GM23338 (cell line): ENCODE results near the gene GTF3C1. TPM values are rescaled to one million over a fixed set of nuclear protein-coding genes. Genes with fewer than 3 reads are reported as not detected.

ENCODE experiments used
- ATAC-seq: fragments of 200-7000 bp; cut with Tn5 transposase; 3 replicates; pipeline ENCODE4 v1.9.1; 2020
- DNase-seq: peaks from one replicate; pipeline ENCODE4 v3.0.0-alpha.2; 2015; ENCODE audit warnings: low spot score
- H2AFZ ChIP-seq: fragments of 200-600 bp; sonication (generic); 2 replicates; pipeline ENCODE4 v1.8.0; 2016; ENCODE audit warnings: antibody characterized with exemption, mild to moderate bottlenecking, moderate library complexity
- H3F3A ChIP-seq: fragments of 200-600 bp; sonication (generic); replicated peaks from 2 replicates; pipeline ENCODE4 v1.8.0; 2017; ENCODE audit warnings: antibody characterized with exemption, mixed run types, low read depth
- H3K27ac ChIP-seq: fragments of 200-600 bp; sonication (generic); 2 replicates; pipeline ENCODE4 v1.6.1; 2016; ENCODE audit warnings: low read depth
- H3K27me3 ChIP-seq: fragments of 200-600 bp; sonication (generic); 2 replicates; pipeline ENCODE4 v1.8.0; 2016; ENCODE audit warnings: mild to moderate bottlenecking, mixed run types, moderate library complexity; ENCODE audit not compliant: insufficient read depth
- H3K36me3 ChIP-seq: fragments of 200-600 bp; sonication (generic); 2 replicates; pipeline ENCODE4 v1.8.0; 2016; ENCODE audit warnings: mild to moderate bottlenecking; ENCODE audit not compliant: insufficient read depth
- H3K4me1 ChIP-seq: fragments of 200-600 bp; sonication (generic); 2 replicates; pipeline ENCODE4 v1.8.0; 2016; ENCODE audit warnings: mild to moderate bottlenecking, moderate library complexity; ENCODE audit not compliant: insufficient read depth
- H3K4me2 ChIP-seq: fragments of 200-600 bp; sonication (generic); 2 replicates; pipeline ENCODE4 v1.7.1; 2017; ENCODE audit warnings: mixed run types
- H3K4me3 ChIP-seq: fragments of 200-600 bp; sonication (generic); 2 replicates; pipeline ENCODE4 v1.6.1; 2016; ENCODE audit warnings: mixed run types
- H3K79me2 ChIP-seq: fragments of 200-600 bp; sonication (generic); replicated peaks from 2 replicates; pipeline ENCODE4 v1.8.0; 2017; ENCODE audit warnings: mild to moderate bottlenecking; ENCODE audit not compliant: insufficient read depth
- H3K9me2 ChIP-seq: fragments of 200-600 bp; sonication (generic); 2 replicates; pipeline ENCODE4 v1.8.0; 2017; ENCODE audit not compliant: insufficient read depth
- H4K20me1 ChIP-seq: fragments of 200-600 bp; sonication (generic); replicated peaks from 2 replicates; pipeline ENCODE4 v1.8.0; 2017; ENCODE audit warnings: mild to moderate bottlenecking; ENCODE audit not compliant: insufficient read depth
- H3K27ac Mint-ChIP-seq: 2 replicates; pipeline ENCODE4 v1.8.0; 2020; ENCODE audit warnings: inconsistent platforms, mild to moderate bottlenecking, moderate library complexity, mixed read lengths
- H3K27me3 Mint-ChIP-seq: 3 replicates; pipeline ENCODE4 v1.8.0; 2022; ENCODE audit warnings: low read depth, mild to moderate bottlenecking, moderate library complexity, mixed read lengths, inconsistent platforms; ENCODE audit not compliant: insufficient read depth, poor library complexity
- H3K36me3 Mint-ChIP-seq: 3 replicates; pipeline ENCODE4 v1.8.0; 2021; ENCODE audit warnings: low read depth, mild to moderate bottlenecking, inconsistent platforms, moderate library complexity, mixed read lengths
- H3K4me1 Mint-ChIP-seq: 3 replicates; pipeline ENCODE4 v1.8.0; 2020; ENCODE audit warnings: mild to moderate bottlenecking, inconsistent platforms, mixed read lengths
- H3K4me3 Mint-ChIP-seq: 3 replicates; pipeline ENCODE4 v1.8.0; 2021; ENCODE audit warnings: moderate library complexity, mild to moderate bottlenecking, inconsistent platforms, mixed read lengths
- H3K9me3 Mint-ChIP-seq: 3 replicates; pipeline ENCODE4 v1.8.0; 2020; ENCODE audit warnings: moderate library complexity, mild to moderate bottlenecking, inconsistent platforms, mixed read lengths
- CREB1 ChIP-seq: fragments of 250-450 bp; sonication (Bioruptor Pico); IDR thresholded peaks from 2 replicates; pipeline ENCODE4 v1.5.0; 2020; ENCODE audit warnings: low read depth, mild to moderate bottlenecking, moderate library complexity
- EZH2 ChIP-seq: fragments of 200-600 bp; sonication (generic); IDR thresholded peaks from one replicate; pipeline ENCODE4 v1.8.0; 2017; ENCODE audit warnings: antibody characterized with exemption, mild to moderate bottlenecking, low read depth; ENCODE audit not compliant: unreplicated experiment
- EZH2phosphoT487 ChIP-seq: fragments of 200-600 bp; sonication (generic); IDR thresholded peaks from one replicate; pipeline ENCODE4 v1.8.1; 2018; ENCODE audit warnings: antibody characterized with exemption; ENCODE audit not compliant: unreplicated experiment
- JUNB ChIP-seq: IDR thresholded peaks from one replicate; pipeline ENCODE4 v1.6.1; 2016; ENCODE audit warnings: antibody characterized with exemption; ENCODE audit not compliant: unreplicated experiment
- NANOG ChIP-seq: IDR thresholded peaks from 2 replicates; pipeline ENCODE4 v1.6.1; 2016; ENCODE audit warnings: antibody characterized with exemption, borderline replicate concordance
- POLR2AphosphoS5 ChIP-seq: IDR thresholded peaks from 2 replicates; pipeline ENCODE4 v1.6.1; 2016; ENCODE audit warnings: antibody characterized with exemption, low read depth
- STAT1 ChIP-seq: IDR thresholded peaks from one replicate; pipeline ENCODE4 v1.6.1; 2016; ENCODE audit warnings: antibody characterized with exemption; ENCODE audit not compliant: unreplicated experiment
- ZNF114 ChIP-seq: fragments of 250-450 bp; sonication (Bioruptor Pico); IDR thresholded peaks from 2 replicates; pipeline ENCODE4 v1.5.0; 2020; ENCODE audit warnings: mild to moderate bottlenecking, moderate library complexity
- ZNF331 ChIP-seq: fragments of 250-450 bp; sonication (Bioruptor Pico); IDR thresholded peaks from 2 replicates; pipeline ENCODE4 v1.5.0; 2020; ENCODE audit warnings: low read depth, mild to moderate bottlenecking, moderate library complexity
- polyA plus RNA-seq: library from polyadenylated mRNA; unstranded; fragments of >200 nt; fragmentation: Nextera tagmentation; extraction: Ambion mirVana; gene quantifications from 2 replicates; pipeline ENCODE4 v1.2.1, GENCODE V29; 2016
- total RNA-seq: library from RNA; depleted of rRNA; stranded (reverse); fragments of >200 nt; shearing (Covaris generic); gene quantifications from 2 replicates; pipeline ENCODE4 v1.2.3, GENCODE V29; 2014
- TF ChIP-seq, protein P1 (sequence below), 2 experiments: fragments of 200-600 bp in 1 of 2; sonication (generic) in 1 of 2; conservative IDR thresholded peaks; 2 replicates each; pipeline versions ENCODE4 v1.5.1 to v1.6.1; 2016 to 2017; ENCODE audit warnings: antibody characterized with exemption in 2 of 2, low read depth in 2 of 2, mild to moderate bottlenecking in 2 of 2, moderate library complexity in 1 of 2
- TF ChIP-seq, protein P2 (sequence below): IDR thresholded peaks from 2 replicates; pipeline ENCODE4 v1.6.1; 2016; ENCODE audit warnings: antibody characterized with exemption
- TF ChIP-seq, protein P3 (sequence below): fragments of 250-450 bp; sonication (Bioruptor Pico); IDR thresholded peaks from 2 replicates; pipeline ENCODE4 v1.5.0; 2020; ENCODE audit warnings: mild to moderate bottlenecking, moderate library complexity
- TF ChIP-seq, protein P4 (sequence below): IDR thresholded peaks from one replicate; pipeline ENCODE4 v1.6.1; 2018; ENCODE audit warnings: antibody characterized with exemption; ENCODE audit not compliant: unreplicated experiment

Gene GTF3C1
- total and polyA plus RNA-seq, 2 experiments from 2014 or later, result 78.5 to 138 TPM

DNA sequence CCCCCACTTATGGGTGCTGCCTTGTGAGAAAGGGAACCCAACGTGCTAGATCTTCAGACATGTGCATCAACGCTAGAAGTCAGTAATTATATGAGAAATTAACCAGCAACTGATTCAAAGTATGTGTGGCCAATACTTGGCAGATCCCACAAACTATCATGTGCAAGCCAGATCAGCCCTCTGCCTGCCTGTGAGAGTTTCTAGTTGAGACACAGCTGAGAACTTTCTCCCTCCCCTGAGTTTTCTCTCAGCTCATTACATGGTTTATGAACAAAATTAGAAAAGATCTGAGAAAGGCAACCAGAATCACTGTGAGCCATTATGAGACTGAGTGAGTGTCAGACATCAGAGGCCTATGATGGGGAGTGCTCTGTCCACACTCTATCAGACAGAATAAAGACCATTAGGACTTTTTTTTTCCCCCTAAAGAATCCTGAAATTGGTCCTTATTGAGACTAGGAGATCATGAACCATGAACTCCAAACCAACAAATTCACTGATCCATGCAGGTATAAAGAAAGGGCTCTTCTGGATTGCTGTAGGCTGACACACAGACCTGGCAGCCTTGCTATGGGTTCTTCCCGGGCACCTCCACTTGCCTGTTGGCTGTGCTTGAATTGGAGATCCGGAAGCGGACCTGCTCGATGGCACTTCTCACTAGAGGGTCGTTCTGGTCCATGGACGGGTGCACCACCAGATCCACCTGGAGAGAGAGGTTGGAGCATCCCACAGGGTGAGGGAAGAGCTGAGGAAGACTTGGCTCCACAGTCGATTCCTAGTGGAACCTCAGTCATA is 51.5 kb downstream of the GTF3C1 start:
- Mint-ChIP-seq H3K27ac (no peak overlapping the region; the same call in 1 of the 2 replicates), H3K36me3 (peaks cover 86% of the 10 kb centered on the region), H3K4me1 (no peaks in the 10 kb centered on the region), H3K27me3 (no peaks in the 10 kb centered on the region), H3K4me3 (no peak overlapping the region), H3K9me3 (no peaks in the 10 kb centered on the region)
- H3K4me2 ChIP-seq, result no peak overlapping the region
- no peak overlapping the region for H3K27ac ChIP-seq
- peaks cover 14% of the 10 kb centered on the region for H4K20me1 ChIP-seq
- H3K36me3 ChIP-seq, result peaks cover 49% of the 10 kb centered on the region
- DNase-seq (no peak), ATAC-seq (no peak)
- TF ChIP-seq STAT1 (no peak), ZNF331 (CRISPR knock-in tag) (no peak), JUNB (no peak), EZH2 (no peak), NANOG (no peak), ZNF114 (CRISPR knock-in tag) (no peak), CREB1 (no peak), POLR2AphosphoS5 (no peak), EZH2phosphoT487 (no peak)
- TF ChIP-seq, protein P1, sequence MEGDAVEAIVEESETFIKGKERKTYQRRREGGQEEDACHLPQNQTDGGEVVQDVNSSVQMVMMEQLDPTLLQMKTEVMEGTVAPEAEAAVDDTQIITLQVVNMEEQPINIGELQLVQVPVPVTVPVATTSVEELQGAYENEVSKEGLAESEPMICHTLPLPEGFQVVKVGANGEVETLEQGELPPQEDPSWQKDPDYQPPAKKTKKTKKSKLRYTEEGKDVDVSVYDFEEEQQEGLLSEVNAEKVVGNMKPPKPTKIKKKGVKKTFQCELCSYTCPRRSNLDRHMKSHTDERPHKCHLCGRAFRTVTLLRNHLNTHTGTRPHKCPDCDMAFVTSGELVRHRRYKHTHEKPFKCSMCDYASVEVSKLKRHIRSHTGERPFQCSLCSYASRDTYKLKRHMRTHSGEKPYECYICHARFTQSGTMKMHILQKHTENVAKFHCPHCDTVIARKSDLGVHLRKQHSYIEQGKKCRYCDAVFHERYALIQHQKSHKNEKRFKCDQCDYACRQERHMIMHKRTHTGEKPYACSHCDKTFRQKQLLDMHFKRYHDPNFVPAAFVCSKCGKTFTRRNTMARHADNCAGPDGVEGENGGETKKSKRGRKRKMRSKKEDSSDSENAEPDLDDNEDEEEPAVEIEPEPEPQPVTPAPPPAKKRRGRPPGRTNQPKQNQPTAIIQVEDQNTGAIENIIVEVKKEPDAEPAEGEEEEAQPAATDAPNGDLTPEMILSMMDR (conservative IDR thresholded peaks at IDR 0.05; ENCODE audit: low read depth in 2 of 2), result no peak
- TF ChIP-seq, protein P2, sequence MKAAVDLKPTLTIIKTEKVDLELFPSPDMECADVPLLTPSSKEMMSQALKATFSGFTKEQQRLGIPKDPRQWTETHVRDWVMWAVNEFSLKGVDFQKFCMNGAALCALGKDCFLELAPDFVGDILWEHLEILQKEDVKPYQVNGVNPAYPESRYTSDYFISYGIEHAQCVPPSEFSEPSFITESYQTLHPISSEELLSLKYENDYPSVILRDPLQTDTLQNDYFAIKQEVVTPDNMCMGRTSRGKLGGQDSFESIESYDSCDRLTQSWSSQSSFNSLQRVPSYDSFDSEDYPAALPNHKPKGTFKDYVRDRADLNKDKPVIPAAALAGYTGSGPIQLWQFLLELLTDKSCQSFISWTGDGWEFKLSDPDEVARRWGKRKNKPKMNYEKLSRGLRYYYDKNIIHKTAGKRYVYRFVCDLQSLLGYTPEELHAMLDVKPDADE, result no peak
- TF ChIP-seq, protein P3, sequence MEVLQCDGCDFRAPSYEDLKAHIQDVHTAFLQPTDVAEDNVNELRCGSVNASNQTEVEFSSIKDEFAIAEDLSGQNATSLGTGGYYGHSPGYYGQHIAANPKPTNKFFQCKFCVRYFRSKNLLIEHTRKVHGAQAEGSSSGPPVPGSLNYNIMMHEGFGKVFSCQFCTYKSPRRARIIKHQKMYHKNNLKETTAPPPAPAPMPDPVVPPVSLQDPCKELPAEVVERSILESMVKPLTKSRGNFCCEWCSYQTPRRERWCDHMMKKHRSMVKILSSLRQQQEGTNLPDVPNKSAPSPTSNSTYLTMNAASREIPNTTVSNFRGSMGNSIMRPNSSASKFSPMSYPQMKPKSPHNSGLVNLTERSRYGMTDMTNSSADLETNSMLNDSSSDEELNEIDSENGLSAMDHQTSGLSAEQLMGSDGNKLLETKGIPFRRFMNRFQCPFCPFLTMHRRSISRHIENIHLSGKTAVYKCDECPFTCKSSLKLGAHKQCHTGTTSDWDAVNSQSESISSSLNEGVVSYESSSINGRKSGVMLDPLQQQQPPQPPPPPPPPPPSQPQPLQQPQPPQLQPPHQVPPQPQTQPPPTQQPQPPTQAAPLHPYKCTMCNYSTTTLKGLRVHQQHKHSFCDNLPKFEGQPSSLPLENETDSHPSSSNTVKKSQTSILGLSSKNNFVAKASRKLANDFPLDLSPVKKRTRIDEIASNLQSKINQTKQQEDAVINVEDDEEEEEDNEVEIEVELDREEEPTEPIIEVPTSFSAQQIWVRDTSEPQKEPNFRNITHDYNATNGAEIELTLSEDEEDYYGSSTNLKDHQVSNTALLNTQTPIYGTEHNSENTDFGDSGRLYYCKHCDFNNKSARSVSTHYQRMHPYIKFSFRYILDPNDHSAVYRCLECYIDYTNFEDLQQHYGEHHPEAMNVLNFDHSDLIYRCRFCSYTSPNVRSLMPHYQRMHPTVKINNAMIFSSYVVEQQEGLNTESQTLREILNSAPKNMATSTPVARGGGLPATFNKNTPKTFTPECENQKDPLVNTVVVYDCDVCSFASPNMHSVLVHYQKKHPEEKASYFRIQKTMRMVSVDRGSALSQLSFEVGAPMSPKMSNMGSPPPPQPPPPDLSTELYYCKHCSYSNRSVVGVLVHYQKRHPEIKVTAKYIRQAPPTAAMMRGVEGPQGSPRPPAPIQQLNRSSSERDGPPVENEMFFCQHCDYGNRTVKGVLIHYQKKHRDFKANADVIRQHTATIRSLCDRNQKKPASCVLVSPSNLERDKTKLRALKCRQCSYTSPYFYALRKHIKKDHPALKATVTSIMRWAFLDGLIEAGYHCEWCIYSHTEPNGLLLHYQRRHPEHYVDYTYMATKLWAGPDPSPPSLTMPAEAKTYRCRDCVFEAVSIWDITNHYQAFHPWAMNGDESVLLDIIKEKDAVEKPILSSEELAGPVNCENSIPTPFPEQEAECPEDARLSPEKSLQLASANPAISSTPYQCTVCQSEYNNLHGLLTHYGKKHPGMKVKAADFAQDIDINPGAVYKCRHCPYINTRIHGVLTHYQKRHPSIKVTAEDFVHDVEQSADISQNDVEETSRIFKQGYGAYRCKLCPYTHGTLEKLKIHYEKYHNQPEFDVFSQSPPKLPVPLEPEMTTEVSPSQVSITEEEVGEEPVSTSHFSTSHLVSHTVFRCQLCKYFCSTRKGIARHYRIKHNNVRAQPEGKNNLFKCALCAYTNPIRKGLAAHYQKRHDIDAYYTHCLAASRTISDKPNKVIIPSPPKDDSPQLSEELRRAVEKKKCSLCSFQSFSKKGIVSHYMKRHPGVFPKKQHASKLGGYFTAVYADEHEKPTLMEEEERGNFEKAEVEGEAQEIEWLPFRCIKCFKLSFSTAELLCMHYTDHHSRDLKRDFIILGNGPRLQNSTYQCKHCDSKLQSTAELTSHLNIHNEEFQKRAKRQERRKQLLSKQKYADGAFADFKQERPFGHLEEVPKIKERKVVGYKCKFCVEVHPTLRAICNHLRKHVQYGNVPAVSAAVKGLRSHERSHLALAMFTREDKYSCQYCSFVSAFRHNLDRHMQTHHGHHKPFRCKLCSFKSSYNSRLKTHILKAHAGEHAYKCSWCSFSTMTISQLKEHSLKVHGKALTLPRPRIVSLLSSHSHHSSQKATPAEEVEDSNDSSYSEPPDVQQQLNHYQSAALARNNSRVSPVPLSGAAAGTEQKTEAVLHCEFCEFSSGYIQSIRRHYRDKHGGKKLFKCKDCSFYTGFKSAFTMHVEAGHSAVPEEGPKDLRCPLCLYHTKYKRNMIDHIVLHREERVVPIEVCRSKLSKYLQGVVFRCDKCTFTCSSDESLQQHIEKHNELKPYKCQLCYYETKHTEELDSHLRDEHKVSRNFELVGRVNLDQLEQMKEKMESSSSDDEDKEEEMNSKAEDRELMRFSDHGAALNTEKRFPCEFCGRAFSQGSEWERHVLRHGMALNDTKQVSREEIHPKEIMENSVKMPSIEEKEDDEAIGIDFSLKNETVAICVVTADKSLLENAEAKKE (CRISPR knock-in tag), result no peak
- TF ChIP-seq, protein P4, sequence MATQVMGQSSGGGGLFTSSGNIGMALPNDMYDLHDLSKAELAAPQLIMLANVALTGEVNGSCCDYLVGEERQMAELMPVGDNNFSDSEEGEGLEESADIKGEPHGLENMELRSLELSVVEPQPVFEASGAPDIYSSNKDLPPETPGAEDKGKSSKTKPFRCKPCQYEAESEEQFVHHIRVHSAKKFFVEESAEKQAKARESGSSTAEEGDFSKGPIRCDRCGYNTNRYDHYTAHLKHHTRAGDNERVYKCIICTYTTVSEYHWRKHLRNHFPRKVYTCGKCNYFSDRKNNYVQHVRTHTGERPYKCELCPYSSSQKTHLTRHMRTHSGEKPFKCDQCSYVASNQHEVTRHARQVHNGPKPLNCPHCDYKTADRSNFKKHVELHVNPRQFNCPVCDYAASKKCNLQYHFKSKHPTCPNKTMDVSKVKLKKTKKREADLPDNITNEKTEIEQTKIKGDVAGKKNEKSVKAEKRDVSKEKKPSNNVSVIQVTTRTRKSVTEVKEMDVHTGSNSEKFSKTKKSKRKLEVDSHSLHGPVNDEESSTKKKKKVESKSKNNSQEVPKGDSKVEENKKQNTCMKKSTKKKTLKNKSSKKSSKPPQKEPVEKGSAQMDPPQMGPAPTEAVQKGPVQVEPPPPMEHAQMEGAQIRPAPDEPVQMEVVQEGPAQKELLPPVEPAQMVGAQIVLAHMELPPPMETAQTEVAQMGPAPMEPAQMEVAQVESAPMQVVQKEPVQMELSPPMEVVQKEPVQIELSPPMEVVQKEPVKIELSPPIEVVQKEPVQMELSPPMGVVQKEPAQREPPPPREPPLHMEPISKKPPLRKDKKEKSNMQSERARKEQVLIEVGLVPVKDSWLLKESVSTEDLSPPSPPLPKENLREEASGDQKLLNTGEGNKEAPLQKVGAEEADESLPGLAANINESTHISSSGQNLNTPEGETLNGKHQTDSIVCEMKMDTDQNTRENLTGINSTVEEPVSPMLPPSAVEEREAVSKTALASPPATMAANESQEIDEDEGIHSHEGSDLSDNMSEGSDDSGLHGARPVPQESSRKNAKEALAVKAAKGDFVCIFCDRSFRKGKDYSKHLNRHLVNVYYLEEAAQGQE, result no peak
- H3K27me3 ChIP-seq, result no peaks in the 10 kb centered on the region
- no peaks in the 10 kb centered on the region for H3F3A ChIP-seq
- no peak overlapping the region for H3K4me3 ChIP-seq
- no peaks in the 10 kb centered on the region for H3K4me1 ChIP-seq
- no peak overlapping the region for H2AFZ ChIP-seq
- H3K79me2 ChIP-seq, result no peaks in the 10 kb centered on the region
- no peaks in the 10 kb centered on the region for H3K9me2 ChIP-seq
